Gastroesophageal sphincter (tissue), 4 donors: ENCODE measurements around the gene MRPL50. TPM values are rescaled to one million over a fixed set of nuclear protein-coding genes. Genes with fewer than 3 reads are reported as not detected.

Experiments
- ATAC-seq: fragments of 150-250 bp; one replicate; pipeline ENCODE4 v1.9.1; 2016; ENCODE audit warnings: mild to moderate bottlenecking, moderate library complexity
- H3K27ac ChIP-seq, 4 donors: fragments of 200-600 bp; sonication (generic) in 3 of 4; 1 replicate in 3 of 4; 2 replicates in 1 of 4; pipeline ENCODE4 v1.5.1; 2016 to 2019
- H3K27me3 ChIP-seq: fragments of 200-600 bp; sonication (generic); one replicate; pipeline ENCODE4 v1.5.1; 2019
- H3K36me3 ChIP-seq, 2 donors: fragments of 200-600 bp; sonication (generic); one replicate each; pipeline ENCODE4 v1.5.1; 2019; ENCODE audit warnings: control low read depth in 1 of 2
- H3K4me1 ChIP-seq, 3 donors: fragments of 200-600 bp; sonication (generic); 1 replicate in 2 of 3; 2 replicates in 1 of 3; pipeline ENCODE4 v1.5.1; 2016 to 2019; ENCODE audit warnings: control low read depth in 2 of 3
- H3K4me3 ChIP-seq, 2 donors: fragments of 200-600 bp; sonication (generic); one replicate each; pipeline ENCODE4 v1.5.1; 2019; ENCODE audit warnings: mild to moderate bottlenecking in 1 of 2, moderate library complexity in 1 of 2
- H3K9me3 ChIP-seq, 3 donors: fragments of 200-600 bp; sonication (generic); one replicate each; pipeline ENCODE4 v1.5.1; 2017 to 2019; ENCODE audit warnings: control low read depth in 2 of 3
- CTCF ChIP-seq, 4 experiments: fragments of 200-600 bp in 2 of 4; fragments of 450-650 bp in 2 of 4; sonication (generic) in 1 of 4; IDR thresholded peaks; one replicate each; pipeline ENCODE4 v1.5.1; 2017 to 2019; ENCODE audit warnings: antibody characterized with exemption in 4 of 4, mild to moderate bottlenecking in 2 of 4, moderate library complexity in 2 of 4
- EP300 ChIP-seq: sonication (generic); formaldehyde crosslinking; IDR thresholded peaks from one replicate; pipeline ENCODE4 v1.6.1; 2017; ENCODE audit warnings: antibody characterized with exemption, mild to moderate bottlenecking
- POLR2A ChIP-seq, 2 donors: fragments of 450-650 bp; IDR thresholded peaks; one replicate each; pipeline ENCODE4 v1.6.1; 2017; ENCODE audit warnings: antibody characterized with exemption in 2 of 2, mild to moderate bottlenecking in 2 of 2, moderate library complexity in 1 of 2
- POLR2AphosphoS5 ChIP-seq: sonication (generic); formaldehyde crosslinking; IDR thresholded peaks from one replicate; pipeline ENCODE4 v1.6.1; 2017; ENCODE audit warnings: antibody characterized with exemption
- WGBS, 2 donors: methylation state at CpG; one replicate each; pipeline ENCODE4 v1.1.5; 2018; ENCODE audit warnings: low coverage in 1 of 2; 5-methylcytosine and 5-hydroxymethylcytosine counted together
- total RNA-seq, 4 donors: library from RNA; depleted of rRNA; stranded (reverse); fragments of >200 nt; gene quantifications; one replicate each; pipeline ENCODE4 v1.1.0, GENCODE V29; 2016

Gene MRPL50
- total RNA-seq, 4 donors from 2014 or later, result 11.3 to 14.8 (median 13.4) TPM

GRCh38 chr9:101442736-101443135 lies 44.3 kb upstream of the MRPL50 start:
- Histone ChIP-seq H3K27ac (no peak overlapping the region), H3K4me1 (peaks cover 0 to 3% (median 0%) of the 10 kb centered on the region in 3 donors), H3K27me3 (peaks cover 8% of the 10 kb centered on the region), H3K36me3 (no peaks in the 10 kb centered on the region), H3K9me3 (no peaks in the 10 kb centered on the region), H3K4me3 (no peak overlapping the region)
- TF ChIP-seq POLR2A (IDR thresholded peaks at IDR 0.05) (no peak), EP300 (no peak), POLR2AphosphoS5 (no peak), CTCF (IDR thresholded peaks at IDR 0.05) (no peak)
- WGBS, 2 donors, result 71 to 76% methylated on average over 2 of the region's 3 CpGs
- ATAC-seq, result no peak

- 100% methylated on average over 3 of the region's 3 CpGs; no CpG with 5 or more reads in 1 of the 2 donors for WGBS, 2 donors
- no peak for TF ChIP-seq POLR2AphosphoS5
- TF ChIP-seq EP300, result no peak
- no peak for TF ChIP-seq POLR2A (IDR thresholded peaks at IDR 0.05)
- no peak for TF ChIP-seq CTCF (IDR thresholded peaks at IDR 0.05)
- H3K36me3 ChIP-seq, result no peaks in the 10 kb centered on the region
- H3K9me3 ChIP-seq, result no peaks in the 10 kb centered on the region
- H3K27me3 ChIP-seq, result peaks cover 8% of the 10 kb centered on the region
- H3K4me1 ChIP-seq, result peaks cover 0 to 6% (median 0%) of the 10 kb centered on the region in 3 donors
- ATAC-seq, result no peak
- no peak overlapping the region for H3K4me3 ChIP-seq
- H3K27ac ChIP-seq, result no peak overlapping the region
Measured at GRCh38 chr9:101442318-101442717, 43.9 kb upstream of the MRPL50 start.

GRCh38 chr9:101440714-101441230 lies 42.4 kb upstream of the MRPL50 start:
- WGBS, 2 donors, result 53 to 62% methylated on average over 3 of the region's 3 CpGs
- no peaks in the 10 kb centered on the region for H3K36me3 ChIP-seq
- peaks cover 0 to 6% (median 0%) of the 10 kb centered on the region in 3 donors for H3K4me1 ChIP-seq
- peaks cover 8% of the 10 kb centered on the region for H3K27me3 ChIP-seq
- TF ChIP-seq EP300 (no peak), POLR2AphosphoS5 (no peak), POLR2A (IDR thresholded peaks at IDR 0.05) (no peak), CTCF (IDR thresholded peaks at IDR 0.05) (no peak)
- H3K27ac ChIP-seq, result no peak overlapping the region
- no peaks in the 10 kb centered on the region for H3K9me3 ChIP-seq
- H3K4me3 ChIP-seq, result no peak overlapping the region
- ATAC-seq, result no peak

GRCh38 chr9:101438523-101438922 lies 40.1 kb upstream of the MRPL50 start:
- Histone ChIP-seq H3K27ac (no peak overlapping the region), H3K36me3 (no peaks in the 10 kb centered on the region), H3K4me1 (peaks cover 0 to 6% (median 0%) of the 10 kb centered on the region in 3 donors), H3K9me3 (no peaks in the 10 kb centered on the region), H3K4me3 (no peak overlapping the region), H3K27me3 (peaks cover 7% of the 10 kb centered on the region)
- no peak for TF ChIP-seq POLR2AphosphoS5
- TF ChIP-seq POLR2A (IDR thresholded peaks at IDR 0.05), result no peak
- TF ChIP-seq CTCF (IDR thresholded peaks at IDR 0.05), result no peak
- ATAC-seq, result no peak
- 77 to 90% methylated on average over 3 of the region's 3 CpGs for WGBS, 2 donors

GRCh38 chr9:101437806-101438232 lies 39.4 kb upstream of the MRPL50 start:
- WGBS, 2 donors, result 17 to 42% methylated on average over 2 of the region's 2 CpGs
- H3K9me3 ChIP-seq, result no peaks in the 10 kb centered on the region

More at GRCh38 chr9:101437806-101438232, 39.4 kb upstream of the MRPL50 start:
- Histone ChIP-seq H3K27ac (no peak overlapping the region), H3K4me3 (no peak overlapping the region), H3K27me3 (peaks cover under 1% of the 10 kb centered on the region), H3K36me3 (no peaks in the 10 kb centered on the region), H3K4me1 (peaks cover 0 to 6% (median 0%) of the 10 kb centered on the region in 3 donors)
- peak; percentile 78 for ATAC-seq
- TF ChIP-seq POLR2A (IDR thresholded peaks at IDR 0.05), result no peak
- TF ChIP-seq EP300, result no peak
- no peak for TF ChIP-seq POLR2AphosphoS5
